ENCODE measurements around the gene NEDD4.
"Not testable (repeated sequence)": the region's sequence is repeated elsewhere in the genome, so short reads cannot be mapped to it uniquely, and the experiment has no call there.

The NEDD4 gene

DNA sequence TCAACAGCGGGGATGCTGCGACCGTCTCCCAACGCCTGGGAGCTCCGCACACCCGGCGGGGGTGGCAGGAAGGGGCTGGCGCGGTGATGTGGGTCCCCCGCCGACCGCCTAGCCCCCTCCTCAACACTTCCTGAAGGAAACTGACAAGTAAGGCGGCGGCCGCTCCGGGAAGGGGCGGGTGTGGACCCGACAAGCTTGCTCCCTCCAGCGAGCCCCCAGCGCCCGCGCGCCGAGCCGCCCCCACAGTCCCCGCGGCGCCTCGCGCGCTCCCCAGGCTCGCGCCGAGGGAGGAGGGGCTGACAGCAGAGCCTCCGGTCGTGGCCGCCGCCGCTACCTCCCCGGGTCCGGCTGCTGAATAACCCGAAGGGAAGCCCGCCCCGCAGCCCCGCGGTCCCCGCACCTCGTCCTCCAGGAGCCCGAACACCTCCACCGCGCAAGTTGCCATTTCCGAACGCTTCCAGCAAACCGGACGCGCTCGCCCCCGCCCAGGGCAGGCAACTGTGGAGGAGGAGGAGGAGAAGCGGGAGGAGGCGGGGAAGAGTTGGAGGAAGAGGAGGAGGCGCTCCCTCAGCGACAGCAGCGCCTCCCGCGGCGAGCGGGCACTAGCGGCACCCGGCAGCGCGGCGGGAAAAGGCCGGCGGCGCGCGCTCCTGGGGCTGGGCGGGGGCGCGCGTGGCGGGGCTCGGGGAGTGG lies at the start of gene NEDD4:
Gene NEDD4, minus strand, starts transcription at position 502 of the 693 bp plus-strand sequence. Its CDS starts 57 bp downstream, at position 445.
- no peak for DNase-seq

DNA sequence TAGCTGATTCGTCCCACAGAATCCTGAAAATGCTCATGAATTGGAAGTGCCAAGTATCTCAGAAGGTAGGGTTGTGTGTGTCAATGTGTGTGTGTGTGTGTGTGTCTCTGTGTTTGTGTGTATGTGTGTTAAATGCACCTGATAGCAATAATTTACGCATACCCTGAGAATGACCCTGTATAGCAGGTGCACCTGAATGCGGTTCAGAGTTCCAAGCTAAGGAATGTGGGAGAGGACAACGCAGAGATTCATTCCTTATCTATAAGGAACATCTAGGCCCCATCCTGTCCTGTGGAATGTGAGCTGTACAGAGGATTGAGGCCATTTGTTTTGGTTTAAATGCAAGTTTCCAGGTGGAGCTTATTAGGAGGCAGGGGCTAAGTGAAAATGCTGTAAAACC lies 49.1 kb upstream of the NEDD4 start:
- no peak for DNase-seq

DNA sequence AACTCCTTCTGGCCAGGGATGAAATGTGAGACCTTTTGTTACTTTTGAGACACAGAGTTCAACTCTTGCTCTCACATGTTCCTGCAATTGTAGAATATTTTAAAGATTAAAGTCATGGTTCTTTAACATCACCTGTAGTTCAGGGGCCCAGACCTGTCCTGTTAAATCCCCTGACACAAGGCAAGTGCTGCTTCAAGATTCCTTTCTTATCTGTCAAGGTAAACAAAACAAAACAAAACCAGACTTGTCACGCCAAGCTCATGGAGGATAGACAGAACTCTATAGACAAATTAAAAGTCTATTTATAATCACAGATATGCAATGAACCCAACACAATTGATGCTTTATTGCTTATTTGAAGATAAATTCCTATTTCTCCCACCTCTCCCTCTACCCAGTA lies 48.6 kb upstream of the NEDD4 start:
- DNase-seq: no peak

DNA sequence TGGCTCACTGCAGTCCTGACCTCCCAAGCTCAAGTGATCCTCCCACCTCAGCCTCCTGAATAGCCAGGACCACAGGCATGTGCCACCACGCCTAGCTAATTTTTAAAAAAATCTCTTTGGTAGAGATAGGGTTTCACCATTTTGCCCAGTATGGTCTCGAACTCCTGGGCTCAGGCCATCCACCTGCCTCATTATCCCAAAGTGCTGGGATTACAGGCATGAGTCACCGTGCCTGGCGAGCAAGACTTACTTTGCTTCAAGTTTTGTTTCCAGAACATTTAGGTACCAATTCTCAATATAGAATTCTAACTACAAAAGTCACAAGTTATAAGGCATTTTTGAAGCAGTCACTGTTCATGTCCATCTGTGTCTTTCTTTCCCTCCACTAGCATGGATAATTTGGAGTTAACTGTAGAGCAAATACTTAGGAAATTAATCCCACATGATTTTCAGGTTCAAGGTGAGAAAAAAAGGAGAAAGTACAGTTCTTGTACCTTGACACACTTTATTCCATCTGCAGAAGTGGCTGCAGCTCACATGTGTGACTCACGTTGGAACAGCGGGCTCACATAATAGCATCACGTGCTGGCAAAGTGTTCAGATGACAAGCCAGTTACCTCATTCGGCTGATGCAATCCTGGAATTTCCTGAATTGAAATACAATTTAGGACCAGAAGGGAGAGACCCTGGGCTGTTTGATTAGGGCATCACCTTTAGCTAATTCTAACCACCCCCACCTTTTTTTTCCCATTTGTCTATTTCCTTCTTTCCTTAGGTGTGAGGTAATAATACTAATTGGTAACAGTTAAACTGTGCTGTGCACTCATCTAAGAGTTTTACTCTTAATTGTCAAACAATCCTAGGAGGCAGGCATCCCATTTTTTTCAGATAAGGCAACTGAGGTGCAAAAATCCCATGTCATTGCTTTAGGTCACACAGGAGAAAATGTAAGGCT lies 46.9 kb upstream of the NEDD4 start:
- DNase-seq: no peak

DNA sequence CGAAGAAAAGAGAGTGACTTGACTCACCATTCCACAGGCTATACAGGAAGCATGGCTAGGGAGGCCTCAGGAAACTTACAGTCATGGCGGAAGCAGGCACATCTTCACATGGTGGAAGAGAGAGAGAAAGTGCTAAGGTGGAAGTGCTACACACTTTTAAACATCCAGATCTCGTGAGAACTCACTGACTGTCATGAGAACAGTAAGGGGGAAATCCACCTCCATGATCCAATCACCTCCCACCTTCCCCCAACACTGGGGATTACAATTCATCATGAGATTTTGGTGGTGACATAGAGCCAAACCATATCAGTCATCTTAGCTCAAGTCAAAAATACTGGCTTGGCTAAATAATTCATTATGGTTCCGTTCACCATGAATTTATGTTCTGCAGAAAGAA lies 45.3 kb upstream of the NEDD4 start:
- DNase-seq: no peak

GRCh38 chr15:56038015-56038414 lies 44.6 kb upstream of the NEDD4 start:
- DNase-seq: no peak

DNA sequence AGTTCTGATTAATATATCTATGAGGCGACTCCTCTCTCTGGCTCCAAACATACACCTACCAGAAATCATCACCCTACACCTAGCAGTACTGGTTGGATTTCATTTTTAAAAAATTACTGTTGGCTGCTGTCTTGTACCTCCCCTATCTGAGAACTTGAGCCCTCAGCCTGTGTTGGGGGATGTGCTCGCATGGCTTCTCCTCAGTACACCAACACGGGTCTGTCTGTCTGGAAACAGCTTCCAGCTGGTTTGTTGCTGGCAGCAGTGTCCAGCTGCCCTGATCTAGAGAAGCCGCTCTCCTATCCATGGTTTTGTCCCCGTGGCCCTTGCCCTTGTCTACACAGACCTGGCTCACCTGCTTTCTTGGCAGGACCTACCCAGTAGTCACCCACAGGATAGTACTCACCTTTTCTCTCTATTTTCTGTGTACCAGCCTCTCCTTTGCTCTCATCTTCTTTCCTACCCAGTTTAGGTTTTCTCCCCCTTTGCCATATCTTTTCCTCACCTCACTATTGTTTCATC lies 43.2 kb upstream of the NEDD4 start:
- no peak for DNase-seq

DNA sequence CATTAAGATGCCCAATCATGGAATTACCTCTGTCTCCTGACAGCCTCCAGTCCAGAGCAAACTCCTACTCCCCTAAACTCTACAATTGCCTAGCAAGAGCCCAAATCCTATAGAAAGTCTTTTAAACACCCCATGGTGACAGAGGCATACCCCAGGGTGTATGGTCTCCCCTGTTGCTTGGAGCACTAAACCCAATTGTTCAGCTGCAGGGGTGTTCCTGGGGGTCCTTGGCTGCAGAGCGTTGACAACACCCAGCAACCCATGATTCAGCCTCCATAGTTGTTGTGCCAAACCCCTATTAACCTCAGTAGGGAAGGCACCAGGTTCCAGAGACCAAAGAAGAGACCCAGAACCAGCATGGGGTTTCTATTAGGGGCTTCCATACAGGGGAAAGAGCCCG lies 41.8 kb upstream of the NEDD4 start:
- DNase-seq: no peak

GRCh38 chr15:56034514-56034913 lies 41.1 kb upstream of the NEDD4 start:
- no peak for DNase-seq

GRCh38 chr15:56032373-56032772 lies 39.0 kb upstream of the NEDD4 start:
- DNase-seq: no peak

DNA sequence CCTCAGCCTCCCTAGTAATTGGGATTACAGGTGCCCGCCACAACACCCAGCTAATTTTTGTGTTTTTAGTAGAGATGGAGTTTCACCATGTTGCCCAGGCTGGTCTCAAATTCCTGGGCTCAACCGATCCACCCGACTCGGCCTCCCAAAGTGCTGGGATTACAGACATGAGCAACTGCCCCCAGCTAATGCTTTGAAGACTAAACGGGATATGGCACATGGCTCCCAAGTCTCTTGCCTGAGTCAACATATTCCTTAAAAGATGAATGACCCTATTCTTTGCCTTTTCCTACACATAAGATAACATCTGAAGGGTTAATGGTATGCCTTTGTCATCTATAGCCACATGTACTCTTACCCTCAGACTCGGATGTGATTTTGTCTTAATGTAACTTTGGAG lies 38.4 kb upstream of the NEDD4 start:
- DNase-seq: no peak

GRCh38 chr15:56031402-56031801 lies 38.0 kb upstream of the NEDD4 start:
- no peak for DNase-seq

DNA sequence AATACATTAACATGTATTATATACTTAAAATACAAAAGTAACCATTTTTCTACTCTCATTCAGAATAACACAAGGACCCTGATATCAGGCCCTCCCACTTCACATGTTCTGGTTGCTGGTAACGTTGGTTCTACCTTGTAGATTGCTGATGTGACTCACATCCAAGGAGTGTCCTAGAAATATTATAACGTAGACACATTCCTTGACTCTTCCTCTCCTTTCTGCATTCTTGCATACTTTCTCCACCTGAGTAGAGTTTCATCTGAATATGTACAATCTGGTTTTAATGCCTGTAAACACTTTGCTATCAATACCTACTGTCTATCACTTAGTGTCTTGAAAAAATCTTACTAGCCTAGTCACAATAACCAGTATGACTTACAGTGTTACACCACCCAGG lies 35.0 kb upstream of the NEDD4 start:
- DNase-seq: no peak

- not testable (repeated sequence) for DNase-seq
Measured at GRCh38 chr15:56023160-56023559, 29.7 kb upstream of the NEDD4 start.

DNA sequence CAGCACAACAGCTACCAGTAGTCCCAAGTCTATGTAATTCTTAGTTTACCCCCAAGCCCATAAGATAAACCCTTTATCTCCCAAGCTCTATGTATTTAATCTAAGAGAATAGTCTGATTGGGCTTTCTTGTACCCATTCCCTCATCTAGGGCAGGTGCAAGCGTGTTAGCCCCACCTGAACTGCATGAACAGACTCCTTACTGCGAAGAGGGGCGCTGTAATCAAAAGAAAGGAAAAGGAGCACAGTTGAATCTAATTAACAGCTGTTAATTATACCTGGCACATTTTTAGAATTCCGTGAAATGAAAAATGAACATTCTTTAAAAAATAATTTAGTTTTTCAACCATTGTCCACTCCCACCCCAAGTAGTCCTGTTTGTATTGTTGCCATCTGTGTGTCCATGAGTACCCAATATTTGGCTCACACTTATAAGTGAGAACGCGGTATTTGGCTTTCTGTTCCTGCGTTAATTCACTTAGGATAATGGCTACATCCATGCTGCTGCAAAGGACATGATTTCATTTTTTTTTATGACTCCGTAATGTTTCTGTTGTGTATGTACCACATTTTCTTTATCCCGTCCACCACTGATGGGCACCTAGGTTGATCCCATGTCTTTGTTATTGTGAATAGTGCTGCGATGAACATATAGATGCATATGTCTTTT lies 26.5 kb upstream of the NEDD4 start:
- DNase-seq: no peak

- no peak for DNase-seq
Measured at GRCh38 chr15:56019060-56019793, 25.8 kb upstream of the NEDD4 start.

DNA sequence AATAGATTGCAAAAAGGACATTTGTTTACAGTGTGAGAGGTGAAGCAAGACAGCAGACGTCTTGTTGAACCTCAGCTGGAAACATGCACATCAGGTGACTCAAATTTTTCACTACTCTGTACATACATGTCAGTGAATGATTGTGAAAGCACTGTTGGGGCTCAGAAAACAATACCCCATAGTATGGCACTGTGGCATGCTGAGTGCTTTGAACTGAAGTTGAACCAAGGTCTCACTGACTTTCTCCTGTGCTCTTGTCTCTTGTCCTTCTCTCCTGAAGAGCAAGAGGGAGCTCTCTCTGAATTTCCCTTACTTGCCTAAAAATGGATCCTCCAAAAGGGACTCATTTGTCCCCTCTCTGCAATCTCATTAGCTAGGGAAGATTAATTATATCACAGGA lies 24.5 kb upstream of the NEDD4 start:
- DNase-seq: no peak

- no peak for DNase-seq
Measured at GRCh38 chr15:56017511-56017910, 24.1 kb upstream of the NEDD4 start.

- no peak for DNase-seq
Measured at GRCh38 chr15:56016281-56016680, 22.9 kb upstream of the NEDD4 start.

DNA sequence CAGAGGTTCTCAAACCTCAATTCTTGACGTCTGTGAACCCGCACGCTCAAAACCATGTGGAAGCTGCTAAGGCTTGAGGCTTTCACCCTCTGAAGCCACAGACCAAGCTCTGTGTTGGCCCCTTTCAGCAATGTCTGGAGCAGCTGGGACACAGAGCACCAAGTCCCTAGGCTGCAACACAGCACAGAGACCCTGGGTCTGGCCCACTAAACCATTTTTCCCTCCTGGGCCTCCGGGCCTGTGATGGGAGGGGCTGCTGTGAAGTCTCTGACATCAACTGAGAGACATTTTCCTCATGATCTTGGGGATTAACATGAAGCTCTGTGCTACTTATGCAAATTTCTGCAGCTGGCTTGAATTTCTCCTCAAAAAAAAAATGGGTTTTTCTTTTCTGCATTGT lies 21.3 kb upstream of the NEDD4 start:
- no peak for DNase-seq

- DNase-seq: not testable (repeated sequence)
Measured at GRCh38 chr15:56007053-56007452, 13.6 kb upstream of the NEDD4 start.

GRCh38 chr15:56006371-56006770 lies 13.0 kb upstream of the NEDD4 start:
- DNase-seq: not testable (repeated sequence)

DNA sequence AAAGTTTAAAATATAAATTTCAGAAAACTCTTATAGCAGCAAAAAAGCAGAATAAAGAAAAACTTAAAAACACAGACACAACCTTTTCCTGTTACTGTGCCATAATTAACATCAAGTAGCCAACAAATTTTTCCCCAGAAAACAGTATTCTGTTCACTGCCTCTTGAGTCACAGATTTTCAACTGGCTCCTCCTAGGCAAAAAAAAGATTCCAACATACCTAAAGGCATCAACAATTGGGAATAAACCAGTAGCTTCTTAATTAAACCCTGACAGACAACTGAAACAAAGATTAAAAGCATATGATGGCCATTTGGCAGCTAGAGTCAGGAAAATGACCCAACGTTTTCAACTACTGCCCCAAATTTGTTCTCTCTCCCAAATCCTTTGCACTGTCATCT lies 10.9 kb upstream of the NEDD4 start:
- DNase-seq: not testable (repeated sequence)
